Keratinocyte (primary cell): Measurements from ENCODE around the gene DUSP8.
"Not testable (repeated sequence)": the region's sequence is repeated elsewhere in the genome, so short reads cannot be mapped to it uniquely, and the experiment has no call there.

Experiments
- CTCF ChIP-seq, 3 experiments: IDR thresholded peaks in 1 of 3; conservative IDR thresholded peaks in 1 of 3; optimal IDR thresholded peaks in 1 of 3; 2 replicates in 2 of 3; 3 replicates in 1 of 3; pipeline versions ENCODE3 to v1.5.1; 2011; ENCODE audit warnings: low read length in 3 of 3, mild to moderate bottlenecking in 3 of 3, moderate library complexity in 2 of 3, control low read depth in 1 of 3, inconsistent platforms in 1 of 3; ENCODE audit not compliant: insufficient read depth in 2 of 3; ENCODE audit errors: extremely low read depth in 1 of 3
- EZH2 ChIP-seq: IDR thresholded peaks from one replicate; pipeline ENCODE4 v1.6.1; 2012; ENCODE audit warnings: inconsistent platforms, mild to moderate bottlenecking, low read length, moderate library complexity

- not testable (repeated sequence) for TF ChIP-seq CTCF (optimal IDR thresholded peaks at IDR 0.05 in 1 of 3, IDR thresholded peaks at IDR 0.05 in 1 of 3, conservative IDR thresholded peaks at IDR 0.05 in 1 of 3; ENCODE audit: extremely low read depth in 1 of 3, insufficient read depth in 2 of 3, low read length in 3 of 3); EZH2
These were observed 10.8 kb upstream of the DUSP8 start for GRCh38 chr11:1582909-1583308.
